WI38 (cell line): ENCODE results near the gene CCDC9.
A peak's percentile ranks its signal among the peaks of the same experiment; 100 is the strongest.
"Not testable (repeated sequence)": the region's sequence is repeated elsewhere in the genome, so short reads cannot be mapped to it uniquely, and the experiment has no call there.

Source experiments
- H3K4me3 ChIP-seq: 2 replicates; pipeline ENCODE4 v1.5.1; 2011; ENCODE audit warnings: low read depth, mild to moderate bottlenecking, control low read depth, low read length
- TF ChIP-seq, protein P1 (sequence below): IDR thresholded peaks from 2 replicates; pipeline ENCODE4 v1.5.1; 2012; ENCODE audit warnings: low read depth, mild to moderate bottlenecking, control low read depth, low read length

CCDC9 gene

DNA sequence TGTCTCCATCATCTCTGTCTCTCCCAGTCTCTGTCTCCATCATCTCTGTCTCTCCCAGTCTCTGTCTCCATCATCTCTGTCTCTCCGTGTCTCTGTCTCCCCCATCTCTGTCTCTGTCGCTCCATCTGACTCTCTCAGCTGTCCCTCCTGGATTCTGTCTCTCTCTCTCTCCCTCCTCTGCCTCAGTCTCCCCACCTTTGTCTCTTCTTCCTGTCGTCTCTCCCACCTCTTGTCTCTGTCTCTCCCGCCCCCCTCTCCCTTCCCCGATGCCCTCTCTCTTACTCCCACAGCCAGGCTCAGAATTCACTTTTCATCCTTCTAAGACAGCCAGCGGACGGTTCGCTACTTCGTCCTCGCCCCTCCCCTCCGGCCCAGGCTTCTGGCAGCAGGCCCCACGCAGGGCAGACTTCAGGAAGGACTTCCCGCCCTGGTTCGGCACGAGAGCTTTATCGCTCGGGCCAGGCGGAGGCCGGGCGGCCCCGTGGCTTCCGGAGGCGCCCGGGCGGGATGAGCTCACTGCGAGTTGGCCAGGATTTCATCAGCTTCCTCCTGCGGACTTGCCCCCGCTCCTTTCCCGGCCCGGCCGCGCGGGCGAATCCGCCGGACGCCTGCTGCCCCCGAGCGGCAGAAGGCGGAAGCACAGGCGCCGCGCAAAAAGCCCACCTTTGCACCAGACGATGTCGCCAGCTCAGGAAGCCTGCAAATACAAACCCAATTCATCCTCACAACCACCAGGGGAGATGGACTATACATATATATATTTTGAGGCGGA is 12.4 kb upstream of the CCDC9 start:
- H3K4me3 ChIP-seq, result peak overlapping the region; percentile 62
- TF ChIP-seq, protein P1, sequence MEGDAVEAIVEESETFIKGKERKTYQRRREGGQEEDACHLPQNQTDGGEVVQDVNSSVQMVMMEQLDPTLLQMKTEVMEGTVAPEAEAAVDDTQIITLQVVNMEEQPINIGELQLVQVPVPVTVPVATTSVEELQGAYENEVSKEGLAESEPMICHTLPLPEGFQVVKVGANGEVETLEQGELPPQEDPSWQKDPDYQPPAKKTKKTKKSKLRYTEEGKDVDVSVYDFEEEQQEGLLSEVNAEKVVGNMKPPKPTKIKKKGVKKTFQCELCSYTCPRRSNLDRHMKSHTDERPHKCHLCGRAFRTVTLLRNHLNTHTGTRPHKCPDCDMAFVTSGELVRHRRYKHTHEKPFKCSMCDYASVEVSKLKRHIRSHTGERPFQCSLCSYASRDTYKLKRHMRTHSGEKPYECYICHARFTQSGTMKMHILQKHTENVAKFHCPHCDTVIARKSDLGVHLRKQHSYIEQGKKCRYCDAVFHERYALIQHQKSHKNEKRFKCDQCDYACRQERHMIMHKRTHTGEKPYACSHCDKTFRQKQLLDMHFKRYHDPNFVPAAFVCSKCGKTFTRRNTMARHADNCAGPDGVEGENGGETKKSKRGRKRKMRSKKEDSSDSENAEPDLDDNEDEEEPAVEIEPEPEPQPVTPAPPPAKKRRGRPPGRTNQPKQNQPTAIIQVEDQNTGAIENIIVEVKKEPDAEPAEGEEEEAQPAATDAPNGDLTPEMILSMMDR, result peak; percentile 90

DNA sequence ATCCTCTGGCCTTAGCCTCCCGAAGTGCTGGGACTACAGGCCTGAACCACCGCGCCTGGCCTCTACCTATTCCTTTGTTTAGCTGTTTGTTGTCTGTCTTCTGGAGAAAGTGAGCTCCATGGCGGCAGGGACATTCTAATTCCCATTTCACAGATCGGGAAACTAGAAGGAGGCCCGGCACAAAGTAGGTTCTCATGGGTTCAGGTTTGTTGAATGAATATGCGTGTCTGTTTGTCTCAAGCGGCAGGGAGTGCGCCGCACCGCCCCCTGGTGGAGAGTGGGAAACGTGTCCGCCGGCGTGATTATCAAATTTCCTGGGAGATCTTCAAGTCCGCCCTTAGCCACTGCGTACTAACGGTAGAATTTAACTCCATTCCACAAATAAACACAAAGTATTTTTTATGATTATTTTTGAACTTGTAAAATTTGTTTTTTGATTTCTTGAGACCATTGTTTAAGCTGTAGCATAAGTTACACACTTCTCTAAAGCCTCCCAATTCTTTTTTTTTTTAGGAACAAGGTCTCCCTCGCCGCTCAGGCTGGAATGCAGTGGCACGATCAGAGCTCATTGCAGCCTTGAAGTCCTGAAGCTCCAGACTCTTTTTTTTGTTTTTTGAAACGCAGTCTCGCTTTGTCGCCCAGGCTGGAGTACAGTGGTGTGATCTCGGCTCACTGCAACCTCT is 8.9 kb upstream of the CCDC9 start:
- TF ChIP-seq, protein P1, result peak; percentile 84
- H3K4me3 ChIP-seq, result no peak overlapping the region

DNA sequence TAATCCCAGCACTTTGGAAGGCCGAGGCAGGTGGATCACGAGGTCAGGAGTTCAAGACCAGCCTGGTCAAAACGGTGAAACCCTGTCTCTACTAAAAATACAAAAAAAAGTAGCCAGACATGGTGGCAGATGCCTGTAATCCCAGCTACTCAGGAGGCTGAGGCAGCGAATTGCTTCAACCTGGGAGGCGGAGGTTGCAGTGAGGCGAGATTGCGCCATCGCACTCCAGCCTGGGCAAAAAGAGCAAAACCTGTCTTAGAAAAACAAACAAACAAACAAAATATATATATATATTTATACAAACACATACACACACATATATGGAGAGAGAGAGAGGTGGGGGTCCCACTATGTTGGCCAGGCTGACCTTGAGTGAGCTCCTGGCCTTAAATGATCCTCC is 3.3 kb upstream of the CCDC9 start:
- not testable (repeated sequence) for H3K4me3 ChIP-seq

DNA sequence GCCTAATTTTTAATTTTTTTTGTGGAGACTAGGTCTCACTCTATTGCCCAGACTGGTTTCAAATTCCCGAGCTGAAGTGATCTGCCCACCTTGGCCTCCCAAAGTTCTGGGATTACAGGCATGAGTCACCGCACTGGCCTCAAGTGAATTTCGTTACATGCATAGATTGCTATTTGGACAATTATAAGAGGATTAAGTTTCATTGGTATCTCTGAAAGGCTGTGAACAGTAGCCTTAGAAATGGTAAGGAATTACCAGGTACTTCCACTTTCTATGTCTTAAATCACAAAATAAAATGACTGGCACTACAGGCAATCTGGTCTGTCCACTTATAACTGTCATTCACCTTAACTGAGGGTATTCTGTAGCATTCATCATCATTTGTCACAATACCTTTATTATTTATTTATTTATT is 2.9 kb upstream of the CCDC9 start:
- H3K4me3 ChIP-seq, result no peak overlapping the region
- TF ChIP-seq, protein P1, result no peak

DNA sequence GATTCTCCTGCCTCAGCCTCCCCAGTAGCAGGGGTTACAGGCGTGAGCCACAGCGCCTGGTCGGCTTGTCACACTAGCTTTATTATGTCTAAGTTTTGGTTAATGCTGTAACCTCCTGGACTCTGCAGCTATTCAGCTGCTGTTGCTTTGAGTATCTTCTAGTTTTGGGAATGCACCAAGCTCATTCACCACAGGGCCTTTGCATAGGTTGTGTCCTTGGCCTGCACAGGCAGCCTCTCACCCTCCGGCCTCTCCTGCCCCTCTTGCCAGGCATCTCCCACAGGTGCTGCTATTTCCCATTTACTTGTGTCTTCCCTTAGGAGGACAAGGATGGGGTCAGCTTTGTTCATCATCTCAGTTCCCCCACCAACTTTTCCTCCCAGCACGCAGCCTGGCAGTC is 2.4 kb upstream of the CCDC9 start:
- H3K4me3 ChIP-seq, result no peak overlapping the region
- TF ChIP-seq, protein P1, result no peak

DNA sequence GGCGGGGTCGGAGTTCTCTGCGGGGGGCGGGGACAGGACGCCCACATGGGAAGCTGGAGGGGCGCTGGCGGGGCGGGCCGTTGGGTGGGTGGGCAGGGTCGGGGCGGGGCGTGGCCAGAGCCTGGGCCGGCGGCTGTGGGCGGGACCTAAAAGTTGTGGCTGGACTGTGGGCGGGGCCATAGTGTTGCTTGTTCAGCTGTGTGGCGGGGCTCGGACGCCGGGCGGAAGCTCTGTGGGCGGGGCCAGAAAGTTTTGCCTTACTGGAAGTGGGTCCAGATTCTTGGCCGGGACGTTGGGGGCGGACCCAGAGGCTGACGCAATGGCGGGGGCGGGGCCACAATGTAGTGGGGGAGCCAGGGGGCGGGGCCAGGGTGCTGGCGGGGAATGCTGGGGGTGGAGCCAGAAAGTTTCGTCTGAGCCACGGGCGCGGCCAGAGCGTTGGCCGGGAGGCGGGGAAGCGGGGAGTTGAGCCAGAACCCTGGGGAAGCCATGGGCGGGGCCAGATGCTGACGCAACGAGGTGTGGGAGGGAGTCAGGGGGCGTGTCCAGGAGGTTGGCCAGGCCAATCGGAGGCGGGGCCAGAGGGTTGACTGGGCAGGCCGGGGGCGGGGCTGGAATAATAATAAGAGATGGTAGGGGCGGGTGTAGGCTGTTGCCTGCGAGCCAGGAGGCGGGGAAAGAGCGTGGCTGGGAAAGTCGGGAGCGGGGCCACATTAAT is 527 bp downstream of the CCDC9 start:
- TF ChIP-seq, protein P1, result no peak
- H3K4me3 ChIP-seq, result peak overlapping the region; percentile 57

DNA sequence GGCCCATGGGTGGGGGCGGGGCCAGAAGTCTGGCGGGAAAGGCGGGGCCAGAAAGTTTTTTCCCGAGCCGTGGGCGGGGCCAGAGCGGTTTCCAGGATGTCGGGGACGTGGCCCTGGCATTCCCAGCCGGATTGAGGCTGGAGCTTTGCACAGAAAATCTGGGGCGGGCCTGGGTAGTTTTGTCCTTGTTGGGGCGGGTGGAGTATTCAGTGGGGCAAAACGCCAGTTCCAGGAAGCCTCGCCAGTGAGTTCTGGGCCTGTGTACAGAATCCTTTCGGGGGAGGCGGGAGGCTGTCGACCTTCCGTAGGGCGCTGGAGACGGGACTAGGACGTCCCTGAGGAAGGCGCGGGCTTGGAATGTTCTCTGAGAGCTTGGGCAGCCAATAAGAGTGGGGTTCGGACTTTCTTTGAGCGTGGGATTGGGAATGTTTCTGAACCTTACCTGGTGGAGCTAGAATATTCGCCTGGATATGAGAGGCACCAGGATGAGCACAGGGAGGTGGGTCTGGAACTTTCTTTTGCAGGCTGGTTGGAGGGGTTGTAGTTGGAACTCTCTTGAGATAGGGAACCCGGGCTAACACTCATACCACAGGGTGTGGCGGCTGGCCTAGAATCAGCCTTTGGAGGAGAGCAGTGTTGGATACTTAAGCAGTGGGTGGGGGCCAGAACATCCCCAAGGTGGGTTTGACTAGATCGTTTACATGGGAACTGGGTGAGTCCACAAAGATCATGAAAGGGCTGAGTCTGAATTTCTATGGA is 1.3 kb downstream of the CCDC9 start:
- H3K4me3 ChIP-seq, result peak overlapping the region; percentile 64
- TF ChIP-seq, protein P1, result no peak
